Testis (tissue), 2 donors: ENCODE results near the gene SLC39A9.

Experiments
- POLR2A ChIP-seq: fragments of 450-650 bp; IDR thresholded peaks from one replicate; pipeline ENCODE4 v1.6.1; 2017; ENCODE audit warnings: antibody characterized with exemption, mild to moderate bottlenecking, moderate library complexity
- TF ChIP-seq, protein P1 (sequence below), 3 experiments: fragments of 450-650 bp in 2 of 3; fragments of 200-600 bp in 1 of 3; sonication (generic) in 1 of 3; IDR thresholded peaks; one replicate each; pipeline ENCODE4 v1.5.1; 2016 to 2019; ENCODE audit warnings: antibody characterized with exemption in 3 of 3, mild to moderate bottlenecking in 2 of 3, moderate library complexity in 1 of 3

DNA sequence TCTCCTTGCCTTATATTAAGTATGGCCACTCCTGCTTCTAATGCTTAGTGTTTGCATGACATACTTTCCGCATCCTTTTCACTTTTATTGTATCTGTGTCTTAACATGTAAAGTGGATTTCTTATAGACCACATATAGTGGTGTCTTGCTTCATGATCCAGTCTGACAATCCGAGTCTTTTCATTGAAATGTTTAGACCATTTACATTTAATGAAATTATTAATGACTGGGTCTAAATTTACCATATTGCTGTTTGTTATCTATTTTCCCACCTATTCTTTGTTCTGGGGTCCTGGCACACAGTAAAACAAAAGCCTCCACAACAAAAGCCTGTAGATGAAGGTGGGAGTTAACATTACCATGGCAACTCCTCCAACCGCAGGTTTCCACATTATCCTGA is 23.3 kb upstream of the SLC39A9 start:
- TF ChIP-seq, protein P1, sequence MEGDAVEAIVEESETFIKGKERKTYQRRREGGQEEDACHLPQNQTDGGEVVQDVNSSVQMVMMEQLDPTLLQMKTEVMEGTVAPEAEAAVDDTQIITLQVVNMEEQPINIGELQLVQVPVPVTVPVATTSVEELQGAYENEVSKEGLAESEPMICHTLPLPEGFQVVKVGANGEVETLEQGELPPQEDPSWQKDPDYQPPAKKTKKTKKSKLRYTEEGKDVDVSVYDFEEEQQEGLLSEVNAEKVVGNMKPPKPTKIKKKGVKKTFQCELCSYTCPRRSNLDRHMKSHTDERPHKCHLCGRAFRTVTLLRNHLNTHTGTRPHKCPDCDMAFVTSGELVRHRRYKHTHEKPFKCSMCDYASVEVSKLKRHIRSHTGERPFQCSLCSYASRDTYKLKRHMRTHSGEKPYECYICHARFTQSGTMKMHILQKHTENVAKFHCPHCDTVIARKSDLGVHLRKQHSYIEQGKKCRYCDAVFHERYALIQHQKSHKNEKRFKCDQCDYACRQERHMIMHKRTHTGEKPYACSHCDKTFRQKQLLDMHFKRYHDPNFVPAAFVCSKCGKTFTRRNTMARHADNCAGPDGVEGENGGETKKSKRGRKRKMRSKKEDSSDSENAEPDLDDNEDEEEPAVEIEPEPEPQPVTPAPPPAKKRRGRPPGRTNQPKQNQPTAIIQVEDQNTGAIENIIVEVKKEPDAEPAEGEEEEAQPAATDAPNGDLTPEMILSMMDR (IDR thresholded peaks at IDR 0.05), result no peak
- TF ChIP-seq POLR2A, result no peak
